ENCODE results near the gene WDR33.
"Not testable (repeated sequence)": the region's sequence is repeated elsewhere in the genome, so short reads cannot be mapped to it uniquely, and the experiment has no call there.

WDR33 gene

DNA sequence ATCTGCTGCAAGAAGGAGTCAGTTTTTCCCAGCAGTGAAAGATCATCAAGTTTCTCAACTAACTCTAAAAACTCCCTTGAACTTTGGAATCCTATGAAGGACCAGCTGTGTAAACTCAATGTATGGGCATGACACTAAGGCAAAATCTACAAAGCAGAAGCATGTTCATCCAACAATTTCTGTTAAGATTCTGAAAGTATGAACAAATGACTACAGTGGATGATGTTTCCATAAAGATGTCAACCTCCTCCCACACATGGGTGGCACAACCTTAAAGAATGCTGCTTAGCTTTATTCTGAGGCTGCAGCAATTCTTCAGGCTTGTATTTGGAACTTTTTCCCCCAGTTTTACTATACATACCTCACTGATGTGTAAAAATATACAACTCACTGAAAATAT, 47.2 kb downstream of the WDR33 start:
- no peak for DNase-seq (ENCODE audit: low read depth, low spot score)

DNA sequence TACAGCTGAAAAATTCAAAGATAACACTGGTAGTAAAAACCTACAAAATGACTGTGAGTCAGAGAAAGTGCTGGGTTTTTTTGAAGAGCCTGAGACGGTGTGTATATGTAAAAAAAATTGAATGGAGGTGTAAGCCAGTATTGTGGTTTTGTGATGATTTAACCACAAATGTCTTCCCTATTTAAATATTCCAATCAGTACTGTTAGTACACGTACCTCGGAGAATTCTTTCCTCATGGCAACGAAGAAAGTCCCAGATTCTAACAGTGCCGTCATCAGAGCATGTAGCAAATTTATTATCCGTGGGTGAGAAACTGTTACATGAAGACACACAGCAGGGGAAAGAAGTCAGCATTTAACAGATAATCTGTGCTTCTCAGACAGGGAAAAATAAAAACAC, 48.1 kb downstream of the WDR33 start:
- no peak for DNase-seq (ENCODE audit: low read depth, low spot score)

DNA sequence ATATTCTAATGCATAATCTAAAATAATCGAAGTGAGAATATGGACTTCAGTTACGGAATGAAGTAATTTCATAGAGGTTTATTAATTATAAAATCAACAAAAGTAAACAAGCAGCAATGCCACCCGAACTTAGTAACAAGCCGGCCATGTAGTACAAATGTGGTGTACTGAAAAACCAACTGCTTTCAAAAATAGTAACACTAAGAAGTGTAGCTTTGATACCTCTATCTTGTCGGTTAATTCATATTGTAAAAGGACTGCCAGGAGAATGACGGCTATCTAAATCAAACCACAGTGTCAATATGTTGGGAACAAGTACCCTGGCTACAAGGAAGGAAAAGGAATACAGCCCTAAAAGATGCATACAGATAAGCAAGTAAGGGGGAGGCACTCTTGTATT, 48.5 kb downstream of the WDR33 start:
- no peak for DNase-seq (ENCODE audit: low read depth, low spot score)

DNA sequence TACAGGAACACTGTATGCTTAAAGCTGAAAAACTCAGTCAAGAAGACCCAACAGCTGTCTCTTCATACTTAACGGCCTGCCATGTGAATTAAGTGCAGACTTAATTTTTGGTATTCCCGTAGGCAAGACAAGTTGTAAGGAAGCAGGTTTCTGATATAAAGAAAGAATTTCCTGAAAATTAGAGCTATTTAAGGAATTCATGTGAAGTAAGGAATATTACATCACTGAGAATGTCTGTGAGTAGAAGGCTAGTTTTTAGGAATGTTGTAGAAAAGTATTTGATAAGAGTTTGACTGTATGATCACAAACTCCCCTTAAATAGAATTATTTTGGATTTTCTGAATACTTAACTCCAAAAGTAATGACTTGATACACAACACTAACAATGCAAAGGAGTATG, 51.0 kb downstream of the WDR33 start:
- no peak for DNase-seq (ENCODE audit: low read depth, low spot score)

DNA sequence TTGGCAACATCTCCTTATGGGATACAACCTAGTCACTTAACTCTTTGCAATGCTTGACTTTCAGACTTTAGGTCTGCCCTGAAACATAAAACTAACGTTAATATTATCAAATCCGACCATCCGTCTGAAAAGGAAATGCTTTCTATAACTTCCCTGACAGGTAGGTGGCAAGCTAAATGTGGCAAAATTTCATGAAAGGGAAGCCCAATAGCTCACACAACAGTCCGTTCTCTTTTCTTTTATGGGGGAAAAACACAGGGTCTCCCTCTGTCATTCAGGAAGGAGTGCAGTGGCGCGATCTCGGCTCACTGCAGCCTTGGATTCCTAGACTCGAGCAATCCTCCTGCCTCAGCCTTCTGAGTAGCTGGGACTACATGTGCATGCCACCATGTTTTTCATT, 56.8 kb downstream of the WDR33 start:
- DNase-seq (ENCODE audit: low read depth, low spot score), result no peak

DNA sequence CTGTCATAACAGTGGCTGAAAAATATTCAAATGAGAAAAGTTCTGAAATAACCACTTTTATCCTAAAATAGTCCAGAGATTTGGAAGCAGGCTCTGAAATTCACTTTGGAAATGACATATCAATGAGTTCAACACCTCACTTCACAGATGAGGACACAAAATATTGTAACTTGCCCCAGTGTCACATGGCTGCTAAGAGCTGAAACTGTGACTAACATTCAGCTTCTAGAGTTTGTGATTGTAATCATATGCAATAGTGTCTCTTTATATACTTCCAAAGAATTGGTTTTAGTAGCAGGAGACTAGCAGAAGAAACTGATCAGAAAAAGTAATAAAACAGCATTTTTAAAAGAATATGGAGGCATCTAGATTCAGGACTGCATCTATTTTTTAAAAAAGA, 57.6 kb downstream of the WDR33 start:
- DNase-seq (ENCODE audit: low read depth, low spot score), result no peak

DNA sequence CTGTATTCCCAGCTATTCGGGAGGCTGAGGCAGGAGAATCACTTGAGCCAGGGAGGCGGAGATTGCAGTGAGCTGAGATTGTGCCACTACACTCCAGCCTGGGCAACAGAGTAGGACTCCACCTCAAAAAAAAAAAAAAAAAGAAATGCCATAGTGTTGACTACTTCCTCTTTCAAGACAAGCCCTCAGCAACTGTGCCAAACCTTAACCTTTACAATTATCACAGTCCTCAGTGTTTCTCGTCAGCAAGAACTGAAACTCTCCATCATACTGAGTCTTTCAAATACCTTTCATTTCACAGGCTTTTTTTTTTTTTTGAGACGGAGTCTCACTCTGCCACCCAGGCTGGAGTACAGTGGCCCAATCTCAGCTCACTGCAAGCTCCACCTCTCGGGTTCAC, 61.4 kb downstream of the WDR33 start:
- DNase-seq (ENCODE audit: low read depth, low spot score), result not testable (repeated sequence)

DNA sequence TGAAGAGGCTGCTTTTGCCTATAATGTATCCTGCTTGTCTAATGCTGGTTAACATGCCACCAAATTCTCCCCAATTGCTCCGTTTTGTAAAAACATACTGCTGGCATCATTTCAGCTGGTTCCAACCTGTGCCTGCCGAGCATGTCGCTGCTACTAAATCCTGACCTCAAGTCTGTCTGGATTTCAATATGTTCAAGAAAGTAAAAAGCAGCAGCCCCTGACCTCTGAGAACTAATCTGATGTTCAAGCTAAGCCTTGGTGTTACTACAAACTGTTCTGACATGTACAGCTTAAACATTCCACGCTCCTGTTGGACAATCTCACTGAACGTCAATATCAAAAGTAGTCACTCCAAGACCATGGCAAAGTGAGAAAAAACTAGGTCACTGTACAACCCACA, 63.4 kb downstream of the WDR33 start:
- DNase-seq (ENCODE audit: low read depth, low spot score), result no peak

DNA sequence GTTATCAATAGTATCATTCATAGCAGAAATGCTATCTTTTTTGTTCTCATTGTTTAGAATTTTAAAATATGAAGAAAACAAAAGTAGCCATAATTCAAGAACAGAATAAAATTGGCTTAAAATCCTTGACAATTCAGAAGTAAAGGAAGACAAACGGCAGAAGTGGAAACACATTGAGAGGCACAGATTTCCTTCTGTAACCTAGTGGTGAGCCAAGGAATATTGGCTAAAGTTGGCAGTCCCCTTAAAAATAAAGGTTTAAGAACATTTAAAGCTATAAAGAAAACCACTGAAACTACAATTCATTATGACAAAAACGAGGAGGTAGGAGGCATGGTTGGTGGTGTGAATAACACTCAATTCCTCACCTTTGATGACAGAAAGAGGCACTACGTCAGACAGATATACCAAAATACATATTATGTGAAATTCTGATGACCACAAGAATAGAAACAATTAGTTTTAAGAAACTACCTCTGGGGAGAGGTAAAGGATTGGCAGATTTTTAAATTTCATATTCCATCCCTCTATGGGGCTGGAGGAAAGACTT, 67.4 kb downstream of the WDR33 start:
- DNase-seq (ENCODE audit: low read depth, low spot score), result no peak

DNA sequence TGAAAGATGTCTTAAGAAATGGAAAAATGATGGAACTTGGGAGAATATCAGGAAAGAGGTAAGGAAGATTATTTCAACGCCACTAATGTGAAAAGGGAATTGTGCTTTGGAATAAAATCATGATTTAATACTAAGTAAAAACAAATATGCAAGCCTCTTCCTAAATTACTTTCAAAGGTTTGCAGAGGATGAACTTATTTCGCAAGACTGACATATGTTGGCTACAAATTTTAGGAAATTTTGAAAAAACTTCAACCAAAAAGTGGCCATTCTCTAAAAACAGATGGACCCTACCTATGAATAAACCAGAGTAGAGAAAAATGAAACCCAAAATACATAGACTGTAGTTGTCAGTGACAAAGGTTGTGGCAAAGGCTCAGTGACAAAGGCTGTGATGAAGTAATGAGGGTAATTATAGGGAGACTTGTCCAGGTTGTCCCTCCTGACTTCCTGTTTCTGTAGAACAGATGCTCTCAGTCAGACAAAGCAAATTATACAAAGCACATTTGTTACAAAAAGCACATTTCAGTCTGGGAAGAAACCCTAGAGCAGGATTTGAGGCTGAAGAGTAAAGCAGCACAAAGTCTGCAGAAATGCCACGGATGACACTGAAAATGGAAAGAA, 70.2 kb downstream of the WDR33 start:
- no peak for DNase-seq (ENCODE audit: low read depth, low spot score)

DNA sequence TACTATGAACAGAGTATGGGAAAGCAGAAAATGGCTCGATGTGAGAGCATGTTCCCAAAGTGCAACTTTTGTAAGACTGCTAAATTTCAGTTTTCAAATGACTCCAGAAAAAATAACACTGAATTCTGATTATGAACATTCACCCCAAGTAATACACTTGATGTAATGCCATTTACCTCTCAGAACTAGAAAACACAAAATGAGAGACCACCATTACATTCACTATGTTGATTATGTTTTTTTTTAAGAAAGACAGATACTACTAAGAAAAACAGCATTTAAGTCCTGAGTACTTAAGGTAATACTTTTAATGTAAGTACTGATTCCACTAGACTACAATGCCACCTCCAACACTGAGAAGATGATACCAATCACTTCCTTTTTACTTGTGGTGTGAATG, 71.2 kb downstream of the WDR33 start:
- DNase-seq (ENCODE audit: low read depth, low spot score), result no peak

DNA sequence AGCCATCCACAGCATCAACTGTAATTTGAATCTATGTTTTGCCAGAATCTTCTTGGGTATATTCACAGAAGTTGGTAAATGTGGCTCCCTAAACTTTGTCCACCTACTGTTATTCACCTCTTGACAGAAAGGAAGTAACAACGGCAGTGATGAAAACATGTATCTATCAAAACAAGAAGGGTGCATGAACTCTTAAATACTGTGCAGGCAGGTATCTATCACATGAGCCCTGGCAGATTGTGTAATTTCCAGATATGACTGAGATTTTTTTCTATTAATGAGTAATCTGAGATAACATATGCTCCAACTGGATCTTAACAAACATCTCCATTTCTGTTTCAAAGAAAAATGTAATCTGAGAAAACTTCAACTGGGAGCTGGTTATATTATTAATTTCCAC, 73.1 kb downstream of the WDR33 start:
- no peak for DNase-seq (ENCODE audit: low read depth, low spot score)

DNA sequence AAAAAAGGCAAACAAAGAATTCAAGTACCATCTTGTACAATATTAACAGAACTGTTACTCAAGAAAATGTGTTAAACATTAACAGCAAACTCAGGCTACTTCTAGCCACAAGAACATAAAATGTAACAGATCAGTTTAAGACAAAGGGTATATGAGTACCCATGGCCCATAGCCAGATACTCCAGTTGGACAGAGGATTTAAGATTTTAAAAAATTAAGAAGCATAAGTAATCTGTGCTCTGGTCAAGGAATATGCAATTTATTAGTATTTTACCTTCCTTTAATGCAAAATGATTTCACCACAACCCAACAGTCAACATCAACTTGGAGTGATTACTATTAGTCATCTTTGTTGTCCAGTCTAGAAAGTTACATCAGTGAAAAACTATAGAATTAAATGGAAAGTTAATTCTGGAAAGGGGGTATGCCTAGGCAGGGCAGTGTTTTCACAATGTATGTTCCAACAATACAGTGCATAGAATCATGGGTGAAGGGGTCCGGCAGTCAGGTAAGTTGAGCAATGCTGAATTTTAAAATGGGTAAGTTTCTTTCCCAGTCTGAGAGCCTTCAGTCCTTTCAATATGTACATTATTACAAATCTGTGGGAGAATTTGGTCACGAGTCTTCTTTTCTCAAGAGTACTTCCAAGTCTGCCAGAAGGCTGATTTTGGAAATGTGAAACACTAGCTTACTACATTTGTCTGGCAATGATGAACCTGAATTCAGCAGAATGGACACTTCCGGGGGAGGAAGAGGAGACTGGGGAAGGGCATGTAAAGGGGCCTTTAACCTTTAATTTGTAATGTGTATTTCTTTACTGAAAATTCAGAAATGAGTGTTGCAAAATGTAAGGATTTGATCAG, 75.2 kb downstream of the WDR33 start:
- no peak for DNase-seq (ENCODE audit: low read depth, low spot score)

DNA sequence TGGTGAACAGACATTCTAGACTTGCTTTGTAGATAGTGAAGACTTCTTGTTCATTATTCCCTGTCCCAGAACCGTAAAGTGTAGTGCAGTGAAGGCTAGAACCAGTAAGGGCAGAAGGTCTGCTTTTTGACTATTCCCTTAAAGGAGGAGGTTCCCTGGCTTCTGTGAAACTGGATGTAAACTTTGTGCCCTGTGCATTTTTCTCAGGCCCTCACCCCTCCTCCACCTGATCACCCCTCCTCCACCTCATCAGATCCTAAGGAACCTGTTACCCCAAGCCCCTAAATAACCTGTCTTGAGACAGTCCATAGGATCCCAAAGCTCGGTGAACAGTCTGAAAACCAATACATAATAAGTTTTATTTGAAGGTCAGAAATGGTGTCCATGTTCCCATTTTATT, 75.9 kb downstream of the WDR33 start:
- DNase-seq (ENCODE audit: low read depth, low spot score), result no peak

DNA sequence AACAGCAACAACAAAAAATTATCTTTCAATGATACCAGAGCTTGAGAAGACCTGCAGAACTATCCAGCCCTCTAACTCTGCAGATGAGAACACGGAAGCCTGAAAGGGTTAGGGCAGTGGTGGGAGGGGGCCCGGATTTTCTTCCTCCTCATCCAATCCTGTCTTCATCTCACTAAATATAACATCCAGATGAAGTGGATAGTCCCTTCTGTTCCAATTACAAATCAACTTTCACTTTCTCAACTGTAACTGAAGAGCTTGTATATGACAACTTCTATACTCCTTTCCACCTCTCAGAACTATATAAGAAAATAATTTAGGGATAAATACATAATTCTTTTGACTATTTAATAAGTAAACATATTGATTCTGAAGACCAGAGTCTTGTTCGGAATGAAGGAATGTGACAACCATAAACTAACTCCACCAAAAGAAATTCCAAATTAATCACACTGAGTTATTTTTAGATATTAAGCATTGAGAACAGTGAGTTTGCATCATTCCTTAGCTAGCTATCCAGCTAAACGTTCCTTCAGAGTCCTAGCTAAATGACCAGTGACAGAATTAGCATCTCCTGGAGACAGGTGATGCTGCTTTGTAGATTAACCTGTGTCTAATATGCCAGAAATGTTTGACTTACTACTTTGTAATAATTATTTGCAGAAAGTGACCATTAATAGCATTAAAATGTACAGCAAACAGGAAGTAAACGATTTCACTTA, 77.0 kb downstream of the WDR33 start:
- no peak for DNase-seq (ENCODE audit: low read depth, low spot score)

DNA sequence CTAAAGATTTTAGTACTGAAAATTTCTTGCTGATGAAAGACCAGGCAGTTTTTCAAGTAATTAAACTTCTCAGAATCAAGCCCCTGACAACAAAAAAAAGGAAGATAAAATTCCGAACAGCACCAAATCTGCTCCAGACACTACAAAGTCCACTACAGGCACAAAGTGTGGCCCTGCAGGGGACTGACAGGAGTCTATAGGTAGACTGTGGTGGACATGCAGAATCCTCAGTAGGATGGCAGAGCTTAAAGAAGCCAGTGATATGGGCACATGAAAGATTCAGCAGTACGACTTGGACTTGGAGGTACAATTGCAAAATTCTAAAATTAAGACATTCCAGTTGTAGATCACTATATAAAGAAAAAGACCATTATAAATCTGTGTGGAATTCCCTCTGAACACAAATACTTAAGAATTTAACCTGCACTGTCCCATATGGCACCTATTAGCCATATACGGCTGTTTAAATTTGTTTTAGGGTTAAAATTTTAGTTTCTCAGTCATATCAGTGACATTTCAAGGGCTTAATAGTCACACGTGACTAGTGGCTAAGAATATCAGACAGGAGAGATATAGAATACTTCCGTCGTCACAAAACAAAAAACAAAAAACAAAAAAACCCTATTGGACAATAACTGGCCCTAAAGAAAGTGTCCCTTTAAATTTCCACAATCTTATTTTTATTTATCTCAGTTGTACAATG, 77.7 kb downstream of the WDR33 start:
- DNase-seq (ENCODE audit: low read depth, low spot score), result no peak

DNA sequence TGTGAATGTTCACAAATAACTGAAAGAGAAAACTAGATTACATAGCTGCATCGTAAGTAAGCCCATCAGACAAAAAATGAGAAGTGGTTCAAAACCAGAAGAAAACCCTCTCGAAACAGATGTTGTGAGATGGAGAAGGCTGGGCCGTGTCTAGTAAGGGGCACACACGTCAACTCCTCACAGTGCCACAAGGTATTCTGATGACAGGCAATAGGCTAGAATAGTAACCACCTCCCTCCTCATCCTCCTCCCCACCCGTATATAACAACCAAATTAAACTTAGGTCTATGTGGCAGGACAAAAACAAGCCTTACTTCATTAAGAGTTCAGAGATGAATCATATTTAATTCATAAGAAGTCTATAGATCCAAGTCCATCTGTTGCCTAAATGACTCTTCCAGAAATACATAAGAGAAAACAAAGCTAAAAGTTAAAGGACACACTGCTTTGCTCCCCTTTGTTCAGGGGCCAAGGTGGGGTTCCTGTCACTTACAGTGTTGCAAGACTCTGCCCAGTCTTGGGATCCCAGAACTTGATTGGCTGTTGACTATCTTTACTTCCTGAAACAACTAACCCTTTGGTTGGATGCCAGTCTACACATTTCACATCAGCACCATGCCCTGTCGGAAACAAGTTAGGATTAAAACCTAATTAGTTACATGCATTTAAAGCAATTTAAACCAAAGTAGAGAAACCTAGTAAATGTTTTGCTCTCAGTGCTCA, 84.7 kb downstream of the WDR33 start:
- no peak for DNase-seq (ENCODE audit: low read depth, low spot score)

DNA sequence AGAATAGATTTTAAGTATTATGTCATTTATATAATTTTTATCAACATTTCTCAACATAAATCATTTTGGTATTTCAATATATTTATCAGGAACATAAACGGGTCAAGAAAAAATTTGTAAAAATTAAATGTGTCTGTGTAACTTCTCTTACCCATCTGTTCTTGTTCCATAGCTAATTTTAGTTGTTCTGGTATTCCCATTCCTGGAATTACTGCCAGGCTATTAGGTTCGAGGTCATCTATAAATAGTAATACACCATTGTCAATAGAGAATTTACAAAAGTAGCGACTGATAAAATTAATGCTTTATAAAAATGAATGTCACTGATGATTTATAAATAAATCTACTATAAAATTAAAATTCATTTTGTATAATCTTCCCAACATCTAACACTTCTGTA, 88.2 kb downstream of the WDR33 start:
- DNase-seq (ENCODE audit: low read depth, low spot score), result no peak

DNA sequence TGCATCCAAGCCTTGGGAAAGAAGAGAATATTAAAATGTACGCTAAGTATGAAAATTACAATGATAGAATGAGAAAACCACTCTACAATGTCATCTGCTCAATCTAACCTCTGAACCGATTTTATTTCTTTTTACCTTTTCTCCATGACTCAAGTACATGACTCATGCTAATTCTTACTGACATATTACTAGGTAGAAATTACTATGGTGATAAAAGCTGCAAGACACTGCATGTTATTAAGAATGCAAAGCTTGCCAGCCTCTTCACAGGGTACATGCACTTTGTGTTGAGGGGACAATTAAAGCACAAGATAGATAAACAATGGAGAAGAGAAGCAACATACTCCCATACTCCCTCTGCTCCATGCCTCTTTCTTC, 89.0 kb downstream of the WDR33 start:
- no peak for DNase-seq (ENCODE audit: low read depth, low spot score)

DNA sequence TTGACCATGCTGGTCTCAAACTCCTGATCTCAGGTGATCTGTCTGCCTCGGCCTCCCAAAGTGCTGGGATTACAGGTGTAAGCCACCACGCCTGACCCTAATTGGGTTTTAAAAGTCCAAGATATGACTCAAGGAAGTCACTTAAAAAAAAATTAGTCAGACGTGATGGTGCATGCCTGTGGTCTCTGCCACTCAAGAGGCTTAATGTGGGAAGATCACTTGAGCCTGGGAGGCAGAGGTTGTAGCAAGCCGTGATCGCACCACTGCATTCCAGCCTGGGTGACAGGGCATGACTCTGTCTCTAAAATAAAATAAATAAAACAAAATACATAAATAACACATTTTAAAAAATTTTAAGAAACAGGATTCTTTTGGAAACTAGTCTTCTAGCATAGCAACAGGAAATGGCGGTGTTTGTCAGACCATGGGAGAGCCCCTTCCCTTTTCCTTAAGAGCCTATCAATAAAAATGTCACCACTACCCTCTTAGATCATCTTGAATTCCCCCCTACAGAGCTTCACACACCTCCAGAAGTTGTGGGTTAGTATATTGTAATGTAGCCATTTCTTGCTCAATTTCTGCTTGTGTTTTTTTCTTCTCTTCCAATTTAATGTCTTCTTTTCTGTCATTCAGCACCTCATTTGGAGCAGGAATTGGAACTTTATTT, 89.5 kb downstream of the WDR33 start:
- DNase-seq (ENCODE audit: low read depth, low spot score), result no peak

All from smooth muscle cell of the brain vasculature (primary cell).